Endothelial cell (in vitro differentiated cells): ENCODE results near the gene DLX3. TPM values are rescaled to one million over a fixed set of nuclear protein-coding genes. Genes with fewer than 3 reads are reported as not detected.

Experiments used
- DNase-seq: peaks from one replicate; pipeline ENCODE4 v3.0.0; 2021; ENCODE audit warnings: low spot score
- H3K27ac Mint-ChIP-seq: one replicate; pipeline ENCODE4 v1.8.0; 2021; ENCODE audit warnings: mixed read lengths, inconsistent platforms; ENCODE audit not compliant: unreplicated experiment
- H3K27me3 Mint-ChIP-seq: one replicate; pipeline ENCODE4 v1.8.0; 2021; ENCODE audit warnings: mild to moderate bottlenecking, moderate library complexity, mixed read lengths, inconsistent platforms; ENCODE audit not compliant: unreplicated experiment
- H3K36me3 Mint-ChIP-seq: one replicate; pipeline ENCODE4 v1.8.0; 2021; ENCODE audit warnings: mild to moderate bottlenecking, low read depth, mixed read lengths, inconsistent platforms; ENCODE audit not compliant: unreplicated experiment
- H3K4me1 Mint-ChIP-seq: one replicate; pipeline ENCODE4 v1.8.0; 2021; ENCODE audit warnings: mild to moderate bottlenecking, mixed read lengths, inconsistent platforms; ENCODE audit not compliant: unreplicated experiment
- H3K4me3 Mint-ChIP-seq: one replicate; pipeline ENCODE4 v1.8.0; 2021; ENCODE audit warnings: mild to moderate bottlenecking, mixed read lengths, inconsistent platforms; ENCODE audit not compliant: unreplicated experiment
- H3K9me3 Mint-ChIP-seq: one replicate; pipeline ENCODE4 v1.8.0; 2021; ENCODE audit warnings: mixed read lengths, inconsistent platforms; ENCODE audit not compliant: unreplicated experiment
- CTCF ChIP-seq: fragments of 200-600 bp; sonication (generic); IDR thresholded peaks from one replicate; pipeline ENCODE4 v1.5.0; 2021; ENCODE audit warnings: antibody characterized with exemption; ENCODE audit not compliant: unreplicated experiment
- total RNA-seq: library from RNA; stranded (reverse); fragmentation: NEBNext Ultra II Directional; extraction: Animal tissue kit (Norgen Biotek cat#: 25700); gene quantifications from one replicate; pipeline ENCODE4 v1.2.1, GENCODE V29; 2021; ENCODE audit not compliant: unreplicated experiment

DLX3 gene
- total RNA-seq, 1 donor from 2014 or later, result 0.13 TPM

GRCh38 chr17:50018909-50019308 is 23.9 kb upstream of the DLX3 start:
- Mint-ChIP-seq H3K9me3 (no peaks in the 10 kb centered on the region), H3K4me3 (no peak overlapping the region), H3K27ac (no peak overlapping the region), H3K36me3 (no peaks in the 10 kb centered on the region), H3K4me1 (peaks cover 14% of the 10 kb centered on the region), H3K27me3 (peaks cover 1% of the 10 kb centered on the region)
- DNase-seq, result no peak
- TF ChIP-seq CTCF, result no peak

- Mint-ChIP-seq H3K27me3 (peaks cover 1% of the 10 kb centered on the region), H3K9me3 (no peaks in the 10 kb centered on the region), H3K4me3 (peak overlapping the region; percentile 27), H3K4me1 (no peaks in the 10 kb centered on the region), H3K27ac (no peak overlapping the region), H3K36me3 (no peaks in the 10 kb centered on the region)
- no peak for TF ChIP-seq CTCF
- DNase-seq, result no peak
Observed at GRCh38 chr17:50015146-50015545, 20.1 kb upstream of the DLX3 start.

GRCh38 chr17:50014471-50015088 is 19.6 kb upstream of the DLX3 start:
- Mint-ChIP-seq H3K4me1 (no peaks in the 10 kb centered on the region), H3K27ac (no peak overlapping the region), H3K27me3 (peaks cover 1% of the 10 kb centered on the region), H3K36me3 (no peaks in the 10 kb centered on the region), H3K4me3 (no peak overlapping the region), H3K9me3 (no peaks in the 10 kb centered on the region)
- no peak for TF ChIP-seq CTCF
- no peak for DNase-seq

- DNase-seq, result no peak
- no peaks in the 10 kb centered on the region for H3K4me1 Mint-ChIP-seq
- no peak overlapping the region for H3K27ac Mint-ChIP-seq
- H3K9me3 Mint-ChIP-seq, result no peaks in the 10 kb centered on the region
- H3K36me3 Mint-ChIP-seq, result no peaks in the 10 kb centered on the region
- H3K4me3 Mint-ChIP-seq, result no peak overlapping the region
- no peak for TF ChIP-seq CTCF
- no peaks in the 10 kb centered on the region for H3K27me3 Mint-ChIP-seq
Observed at GRCh38 chr17:50013079-50013478, 18.1 kb upstream of the DLX3 start.

GRCh38 chr17:50009282-50009681 is 14.3 kb upstream of the DLX3 start:
- no peak overlapping the region for H3K27ac Mint-ChIP-seq
- TF ChIP-seq CTCF, result no peak
- no peaks in the 10 kb centered on the region for H3K27me3 Mint-ChIP-seq
- DNase-seq, result no peak
- H3K4me3 Mint-ChIP-seq, result no peak overlapping the region
- no peaks in the 10 kb centered on the region for H3K4me1 Mint-ChIP-seq
- H3K9me3 Mint-ChIP-seq, result no peaks in the 10 kb centered on the region
- no peaks in the 10 kb centered on the region for H3K36me3 Mint-ChIP-seq
